IMR-90 (cell line): ENCODE results near the gene ADAMTS17. TPM values are rescaled to one million over a fixed set of nuclear protein-coding genes. Genes with fewer than 3 reads are reported as not detected.

ENCODE experiments used
- ATAC-seq: fragments of 200-7000 bp; cut with Tn5 transposase; 2 replicates; pipeline ENCODE4 v1.9.1; 2020; ENCODE audit warnings: low read depth, mild to moderate bottlenecking, moderate library complexity
- BruUV-seq: library from RNA; stranded (reverse); fragments of 400-500 nt; replicated peaks from 2 replicates; lab custom pipeline; 2021; lab: Mats Ljungman, UMichigan
- CTCF ChIA-PET: fragments of 300-600 bp; formaldehyde crosslinking; extraction: SDS; loops from one replicate; lab custom pipeline; 2021; ENCODE audit warnings: antibody characterized with exemption; lab: Yijun Ruan, JAX
- POLR2A ChIA-PET: fragments of 300-600 bp; sonication (Branson Sonifier 250); formaldehyde crosslinking; loops from one replicate; lab custom pipeline; 2022; ENCODE audit warnings: antibody characterized with exemption; ENCODE audit not compliant: unreplicated experiment; lab: Charles Lee
- DNase-seq: peaks from one replicate; pipeline ENCODE4 v3.0.0; 2013
- H2AFZ ChIP-seq: replicated peaks from 2 replicates; pipeline ENCODE3; 2013; ENCODE audit warnings: low read length, mild to moderate bottlenecking; ENCODE audit not compliant: poor library complexity
- H2AK5ac ChIP-seq: 2 replicates; pipeline ENCODE4 v1.6.1; 2013; ENCODE audit warnings: low read depth, low read length, inconsistent platforms
- H2AK9ac ChIP-seq: replicated peaks from 2 replicates; pipeline ENCODE3; 2013; ENCODE audit warnings: mild to moderate bottlenecking, low read depth, low read length, moderate library complexity; ENCODE audit not compliant: poor library complexity
- H2BK120ac ChIP-seq: 2 replicates; pipeline ENCODE4 v1.6.1; 2013; ENCODE audit warnings: low read depth, low read length, inconsistent platforms
- H2BK15ac ChIP-seq: 3 replicates; pipeline ENCODE4 v1.6.1; 2013; ENCODE audit warnings: low read depth, low read length, inconsistent platforms
- H2BK20ac ChIP-seq: 2 replicates; pipeline ENCODE4 v1.6.1; 2013; ENCODE audit warnings: low read depth, mild to moderate bottlenecking, inconsistent platforms, low read length, moderate library complexity
- H2BK5ac ChIP-seq: 2 replicates; pipeline ENCODE4 v1.6.1; 2013; ENCODE audit warnings: mild to moderate bottlenecking, low read depth, low read length, inconsistent platforms; ENCODE audit not compliant: poor library complexity, severe bottlenecking
- H3K14ac ChIP-seq: replicated peaks from 2 replicates; pipeline ENCODE4 v1.6.1; 2013; ENCODE audit warnings: low read depth, low read length, inconsistent platforms
- H3K18ac ChIP-seq: 2 replicates; pipeline ENCODE4 v1.6.1; 2013; ENCODE audit warnings: low read depth, low read length, control low read depth
- H3K23ac ChIP-seq: 2 replicates; pipeline ENCODE4 v1.6.1; 2013; ENCODE audit warnings: low read depth, low read length, inconsistent platforms
- H3K27ac ChIP-seq: 2 replicates; pipeline ENCODE4 v1.5.1; 2013; ENCODE audit warnings: mild to moderate bottlenecking, control low read depth, low read length; ENCODE audit not compliant: insufficient read depth
- H3K27me3 ChIP-seq: 2 replicates; pipeline ENCODE4 v1.6.1; 2013; ENCODE audit warnings: low read length; ENCODE audit not compliant: control insufficient read depth, insufficient read depth
- H3K36me3 ChIP-seq: 2 replicates; pipeline ENCODE4 v1.6.1; 2013; ENCODE audit warnings: low read length, mixed read lengths; ENCODE audit not compliant: control insufficient read depth, insufficient read depth
- H3K4ac ChIP-seq: 2 replicates; pipeline ENCODE4 v1.6.1; 2013; ENCODE audit warnings: low read depth, low read length, inconsistent platforms
- H3K4me1 ChIP-seq: 2 replicates; pipeline ENCODE4 v1.6.1; 2013; ENCODE audit warnings: low read length, mixed read lengths; ENCODE audit not compliant: control insufficient read depth, insufficient read depth
- H3K4me2 ChIP-seq: 2 replicates; pipeline ENCODE4 v1.6.1; 2013; ENCODE audit warnings: low read depth, mild to moderate bottlenecking, control low read depth, low read length, moderate library complexity
- H3K4me3 ChIP-seq: 2 replicates; pipeline ENCODE4 v1.5.1; 2013; ENCODE audit warnings: low read depth, mild to moderate bottlenecking, control low read depth, low read length, moderate library complexity; ENCODE audit not compliant: insufficient read depth
- H3K56ac ChIP-seq: 2 replicates; pipeline ENCODE4 v1.6.1; 2013; ENCODE audit warnings: low read length, inconsistent platforms; ENCODE audit not compliant: insufficient read depth; ENCODE audit errors: extremely low read depth
- H3K79me1 ChIP-seq, 2 experiments: 2 replicates each; pipeline ENCODE4 v1.6.1; 2013; ENCODE audit warnings: low read length in 2 of 2, inconsistent platforms in 1 of 2, low read depth in 1 of 2
- H3K9ac ChIP-seq: 2 replicates; pipeline ENCODE4 v1.6.1; 2013; ENCODE audit warnings: low read depth, low read length, control low read depth
- H3K9me1 ChIP-seq: 2 replicates; pipeline ENCODE4 v1.6.1; 2013; ENCODE audit warnings: low read length, inconsistent platforms; ENCODE audit not compliant: insufficient read depth
- H3K9me3 ChIP-seq: 2 replicates; pipeline ENCODE4 v1.6.1; 2013; ENCODE audit warnings: low read length; ENCODE audit not compliant: control insufficient read depth, insufficient read depth
- H4K20me1 ChIP-seq: 2 replicates; pipeline ENCODE4 v1.6.1; 2013; ENCODE audit warnings: low read length, inconsistent platforms; ENCODE audit not compliant: insufficient read depth
- H4K5ac ChIP-seq: 2 replicates; pipeline ENCODE4 v1.6.1; 2013; ENCODE audit warnings: mild to moderate bottlenecking, low read depth, low read length, control low read depth
- H4K8ac ChIP-seq, 2 experiments: 2 replicates each; pipeline ENCODE4 v1.6.1; 2013; ENCODE audit warnings: low read depth in 2 of 2, low read length in 2 of 2, control low read depth in 1 of 2, inconsistent platforms in 1 of 2
- H4K91ac ChIP-seq: 2 replicates; pipeline ENCODE4 v1.6.1; 2013; ENCODE audit warnings: low read depth, low read length, inconsistent platforms; ENCODE audit not compliant: insufficient read depth
- BHLHE40 ChIP-seq: fragments of 150-350 bp; IDR thresholded peaks from 2 replicates; pipeline ENCODE4 v1.6.1; 2016; ENCODE audit warnings: mild to moderate bottlenecking, low read depth, low read length
- CEBPB ChIP-seq: IDR thresholded peaks from 2 replicates; pipeline ENCODE4 v1.6.1; 2012; ENCODE audit warnings: low read depth, low read length, improper control_type of control experiment
- CHD1 ChIP-seq: IDR thresholded peaks from 2 replicates; pipeline ENCODE4 v1.6.1; 2012; ENCODE audit warnings: low read depth, low read length, improper control_type of control experiment
- CTCF ChIP-seq: conservative IDR thresholded peaks from 2 replicates; pipeline ENCODE4 v1.5.1; 2012; ENCODE audit warnings: mild to moderate bottlenecking, low read depth, low read length, improper control_type of control experiment
- ELK1 ChIP-seq: fragments of 150-350 bp; IDR thresholded peaks from 2 replicates; pipeline ENCODE4 v1.6.1; 2016; ENCODE audit warnings: low read depth, mild to moderate bottlenecking, low read length, moderate library complexity, borderline replicate concordance
- FOS ChIP-seq: fragments of 150-350 bp; IDR thresholded peaks from 2 replicates; pipeline ENCODE4 v1.6.1; 2016; ENCODE audit warnings: low read depth, low read length
- MAFK ChIP-seq: IDR thresholded peaks from 2 replicates; pipeline ENCODE4 v1.6.1; 2012; ENCODE audit warnings: low read depth, low read length, improper control_type of control experiment
- MAZ ChIP-seq: IDR thresholded peaks from 2 replicates; pipeline ENCODE4 v1.6.1; 2012; ENCODE audit warnings: low read depth, mild to moderate bottlenecking, low read length, improper control_type of control experiment, moderate library complexity, borderline replicate concordance
- MXI1 ChIP-seq: IDR thresholded peaks from 2 replicates; pipeline ENCODE4 v1.6.1; 2012; ENCODE audit warnings: low read depth, mild to moderate bottlenecking, low read length, moderate library complexity, borderline replicate concordance
- NFE2L2 ChIP-seq: fragments of 150-350 bp; IDR thresholded peaks from 2 replicates; pipeline ENCODE4 v1.6.1; 2016; ENCODE audit warnings: low read depth, mild to moderate bottlenecking, low read length
- POLR2A ChIP-seq: IDR thresholded peaks from 2 replicates; pipeline ENCODE4 v1.6.1; 2012; ENCODE audit warnings: mild to moderate bottlenecking, low read depth, low read length
- RAD21 ChIP-seq: IDR thresholded peaks from 2 replicates; pipeline ENCODE4 v1.6.1; 2012; ENCODE audit warnings: low read length, improper control_type of control experiment
- RCOR1 ChIP-seq: IDR thresholded peaks from 2 replicates; pipeline ENCODE4 v1.6.1; 2012; ENCODE audit warnings: mild to moderate bottlenecking, low read length, improper control_type of control experiment; ENCODE audit not compliant: insufficient replicate concordance
- RFX5 ChIP-seq: IDR thresholded peaks from 2 replicates; pipeline ENCODE4 v1.8.0; 2012; ENCODE audit warnings: low read depth, mild to moderate bottlenecking, low read length, moderate library complexity
- SMC3 ChIP-seq: fragments of 150-350 bp; IDR thresholded peaks from 2 replicates; pipeline ENCODE4 v1.6.1; 2016; ENCODE audit warnings: low read depth, mild to moderate bottlenecking, antibody characterized with exemption, low read length, moderate library complexity
- USF2 ChIP-seq: fragments of 150-350 bp; IDR thresholded peaks from 2 replicates; pipeline ENCODE4 v1.6.1; 2017; ENCODE audit warnings: mild to moderate bottlenecking, antibody characterized with exemption, low read length, low read depth
- WGBS, 2 experiments: methylation state at CpG; one replicate each; pipeline versions ENCODE4 v1.1.5 to v1.1.7; 2013; ENCODE audit warnings: missing lambda C conversion rate in 2 of 2; ENCODE audit not compliant: insufficient read length in 1 of 2; ENCODE audit errors: extremely low coverage in 2 of 2; 5-methylcytosine and 5-hydroxymethylcytosine counted together
- dilution Hi-C: fragments of 300-500 bp; cut with HindIII; formaldehyde crosslinking; loops from one replicate; pipeline ENCODE4 v1.14.3; 2018; ENCODE audit warnings: low sequenced_read_pairs; ENCODE audit not compliant: unreplicated experiment
- in situ Hi-C: fragments of 300-500 bp; cut with MboI; formaldehyde crosslinking; loops from 3 replicates; pipeline ENCODE4 v1.14.3; 2019; ENCODE audit warnings: low sequenced_read_pairs, inconsistent platforms, mixed read lengths
- intact Hi-C: fragments of 100-400 bp; cut with micrococcal nuclease; formaldehyde crosslinking; loops from 2 replicates; pipeline ENCODE4 v1.10.0; 2022
- polyA plus RNA-seq, 3 experiments: library from polyadenylated mRNA; depleted of rRNA; stranded (reverse); fragments of >200 nt; gene quantifications; 2 replicates each; pipeline ENCODE4 v1.2.3, GENCODE V29; 2012; ENCODE audit warnings: low replicate concordance in 1 of 3
- total RNA-seq: library from RNA; depleted of rRNA; stranded (reverse); fragments of >200 nt; gene quantifications from 2 replicates; pipeline ENCODE4 v1.2.3, GENCODE V29; 2012

The ADAMTS17 gene
- total and polyA plus RNA-seq, 2 of the 4 experiments (the other 2 are of a cell fraction) = 0.03 TPM; not detected in 1

- no peaks in the 10 kb centered on the region for H3K4me1 ChIP-seq
- ATAC-seq (no peak), DNase-seq (no peak)
- no peak overlapping the region for H3K4me3 ChIP-seq
- no peak overlapping the region for H2BK15ac ChIP-seq
- no peak overlapping the region for H4K8ac ChIP-seq
- no peak overlapping the region for H2BK120ac ChIP-seq
- dilution Hi-C loops = no loop called here
- no peaks in the 10 kb centered on the region for H3K79me1 ChIP-seq
- intact Hi-C loops = no loop called here
- no peak overlapping the region for H3K14ac ChIP-seq
- no peak overlapping the region for H2AK9ac ChIP-seq
- no peak overlapping the region for H2AK5ac ChIP-seq
- POLR2A ChIA-PET = no interaction called here
- no peak overlapping the region for H2AFZ ChIP-seq
- 76% methylated on average over 6 of the region's 15 CpGs; no CpG with 5 or more reads in 1 of the 2 experiments for WGBS, 2 experiments
- no peak overlapping the region for H3K4ac ChIP-seq
- no peak overlapping the region for H4K91ac ChIP-seq
- H3K9ac ChIP-seq = no peak overlapping the region
- no peaks in the 10 kb centered on the region for H3K36me3 ChIP-seq
- no peak overlapping the region for H3K18ac ChIP-seq
- no peak overlapping the region for H3K4me2 ChIP-seq
- H4K20me1 ChIP-seq = no peaks in the 10 kb centered on the region
- H3K27ac ChIP-seq = no peak overlapping the region
- no TSS peak for BruUV-seq
- TF ChIP-seq USF2 (no peak), CHD1 (no peak), BHLHE40 (no peak), MXI1 (no peak), SMC3 (no peak), MAZ (no peak), RAD21 (no peak), CEBPB (no peak), NFE2L2 (no peak), FOS (no peak), RFX5 (no peak), ELK1 (no peak), MAFK (no peak), CTCF (no peak), RCOR1 (no peak), POLR2A (no peak)
- in situ Hi-C loops = no loop called here
- H3K9me1 ChIP-seq = no peaks in the 10 kb centered on the region
- no peak overlapping the region for H2BK5ac ChIP-seq
- CTCF ChIA-PET = no interaction called here
- no peaks in the 10 kb centered on the region for H3K27me3 ChIP-seq
- H3K9me3 ChIP-seq = peaks cover 39% of the 10 kb centered on the region
- no peak overlapping the region for H3K56ac ChIP-seq
- no peak overlapping the region for H2BK20ac ChIP-seq
- no peak overlapping the region for H3K23ac ChIP-seq
- no peak overlapping the region for H4K5ac ChIP-seq
Measured at GRCh38 chr15:99983171-99983885, 358.4 kb downstream of the ADAMTS17 start.
